ENCODE results near the gene HSPBP1. TPM values are rescaled to one million over a fixed set of nuclear protein-coding genes. Genes with fewer than 3 reads are reported as not detected.

The HSPBP1 gene
- polyA plus RNA-seq, 3 donors: 12.3 to 17.0 (median 15.3) TPM

- no peaks in the 10 kb centered on the region for H3K9me3 ChIP-seq (replicated peaks in 1 of 2; ENCODE audit: control insufficient read depth in 1 of 2, insufficient read depth in 1 of 2, low read length in 2 of 2)
- peaks cover 66 to 87% of the 10 kb centered on the region in 2 donors for H3K4me1 ChIP-seq (ENCODE audit: control insufficient read depth in 1 of 2, insufficient read depth in 2 of 2, low read length in 2 of 2)
- TF ChIP-seq CTCF (IDR thresholded peaks at IDR 0.05): no peak
- Mint-ChIP-seq H3K4me3 (peak overlapping the region; percentile 98 to 100), H3K36me3 (peaks cover 15 to 38% of the 10 kb centered on the region in 2 donors), H3K9me3 (peaks cover 0 to 2% (median 0%) of the 10 kb centered on the region in 7 donors), H3K4me1 (peaks cover 87% of the 10 kb centered on the region), H3K27me3 (ENCODE audit: low read depth in 3 of 3) (no peaks in the 10 kb centered on the region), H3K27ac (peak overlapping the region; percentile 94 to 99 (median 98))
- H3K79me2 ChIP-seq (ENCODE audit: insufficient read depth, low read length): peaks cover 100% of the 10 kb centered on the region
- peak overlapping the region; percentile 92 for H3K27ac ChIP-seq (ENCODE audit: low read depth in 1 of 2, low read length in 2 of 2)
- H3K4me2 ChIP-seq (replicated peaks; ENCODE audit: extremely low read depth, low read length, poor library complexity, severe bottlenecking): peak overlapping the region; percentile 89
- intact Hi-C loops (cut with micrococcal nuclease): loop anchor here in 1 of 2 donors (5.0 to 10.0 kb wide), 2 partner anchors 34 to 138 kb away; partner anchors contain the start of gene PPP1R12C
- no peak overlapping the region for H2AFZ ChIP-seq (ENCODE audit: insufficient read depth, low read depth, low read length, poor library complexity, severe bottlenecking)
- peaks cover 99% of the 10 kb centered on the region for H4K20me1 ChIP-seq (ENCODE audit: insufficient read depth, low read length)
- DNase-seq: no peak
- H3K4me3 ChIP-seq (replicated peaks in 1 of 3; ENCODE audit: low read depth in 2 of 3, low read length in 3 of 3): peak overlapping the region in 1 of 3 experiments; percentile 94
- H3K36me3 ChIP-seq (replicated peaks in 1 of 2; ENCODE audit: control insufficient read depth in 1 of 2, insufficient read depth in 2 of 2, low read length in 2 of 2): peaks cover 8 to 25% of the 10 kb centered on the region in 2 donors
- no peaks in the 10 kb centered on the region for H3K27me3 ChIP-seq (ENCODE audit: control insufficient read depth in 2 of 2, insufficient read depth in 2 of 2, low read length in 2 of 2)
- 58% methylated on average over 16 of the region's 21 CpGs for WGBS (ENCODE audit: insufficient coverage)
- H3K9ac ChIP-seq (ENCODE audit: insufficient read depth, low read length, poor library complexity, severe bottlenecking): peak overlapping the region; percentile 78
These were observed 26.9 kb downstream of the HSPBP1 start for GRCh38 chr19:55252760-55253663.

- peaks cover 14 to 39% of the 10 kb centered on the region in 2 donors for H3K36me3 ChIP-seq (replicated peaks in 1 of 2; ENCODE audit: control insufficient read depth in 1 of 2, insufficient read depth in 2 of 2, low read length in 2 of 2)
- H2AFZ ChIP-seq (ENCODE audit: insufficient read depth, low read depth, low read length, poor library complexity, severe bottlenecking): no peak overlapping the region
- peak overlapping the region; percentile 3 to 51 for H3K27ac ChIP-seq (ENCODE audit: low read depth in 1 of 2, low read length in 2 of 2)
- DNase-seq: peak in 2 of 3 donors; percentile 7 to 28
- H3K9me3 ChIP-seq (replicated peaks in 1 of 2; ENCODE audit: control insufficient read depth in 1 of 2, insufficient read depth in 1 of 2, low read length in 2 of 2): no peaks in the 10 kb centered on the region
- H3K27me3 Mint-ChIP-seq (ENCODE audit: low read depth in 3 of 3): no peaks in the 10 kb centered on the region
- H3K27me3 ChIP-seq (ENCODE audit: control insufficient read depth in 2 of 2, insufficient read depth in 2 of 2, low read length in 2 of 2): no peaks in the 10 kb centered on the region
- peaks cover 100% of the 10 kb centered on the region for H3K79me2 ChIP-seq (ENCODE audit: insufficient read depth, low read length)
- peak overlapping the region in 1 of 3 experiments; percentile 7 for H3K4me3 ChIP-seq (replicated peaks in 1 of 3; ENCODE audit: low read depth in 2 of 3, low read length in 3 of 3)
- H3K4me1 Mint-ChIP-seq: peaks cover 79% of the 10 kb centered on the region
- WGBS (ENCODE audit: insufficient coverage): 5% methylated on average over 10 of the region's 19 CpGs
- H3K4me3 Mint-ChIP-seq: peak overlapping the region; percentile 11 to 27
- peak overlapping the region; percentile 32 for H3K9ac ChIP-seq (ENCODE audit: insufficient read depth, low read length, poor library complexity, severe bottlenecking)
- intact Hi-C loops (cut with micrococcal nuclease): loop anchor here in 1 of 2 donors (5.0 to 10.0 kb wide), 2 partner anchors 36 to 137 kb away; partner anchors contain the start of gene PPP1R12C
- H3K4me2 ChIP-seq (replicated peaks; ENCODE audit: extremely low read depth, low read length, poor library complexity, severe bottlenecking): peak overlapping the region; percentile 29
- H3K9me3 Mint-ChIP-seq: peaks cover 0 to 2% (median 0%) of the 10 kb centered on the region in 7 donors
- TF ChIP-seq CTCF (IDR thresholded peaks at IDR 0.05): no peak
- peaks cover 17 to 43% of the 10 kb centered on the region in 2 donors for H3K36me3 Mint-ChIP-seq
- H3K27ac Mint-ChIP-seq: peak overlapping the region in 6 of 7 donors; percentile 34 to 91 (median 82)
- peaks cover 99% of the 10 kb centered on the region for H4K20me1 ChIP-seq (ENCODE audit: insufficient read depth, low read length)
- peaks cover 52 to 80% of the 10 kb centered on the region in 2 donors for H3K4me1 ChIP-seq (ENCODE audit: control insufficient read depth in 1 of 2, insufficient read depth in 2 of 2, low read length in 2 of 2)
These were observed 28.4 kb downstream of the HSPBP1 start for GRCh38 chr19:55251341-55252081.
